K562 (cell line): ENCODE results near the gene MKNK2. TPM values are rescaled to one million over a fixed set of nuclear protein-coding genes. Genes with fewer than 3 reads are reported as not detected.
A peak's percentile ranks its signal among the peaks of the same experiment; 100 is the strongest.

ENCODE experiments used
- FOSL1 ChIP-seq: fragments of 200-800 bp; sonication (Bioruptor generic); conservative IDR thresholded peaks from 2 replicates; pipeline ENCODE4 v1.6.1; 2016; ENCODE audit warnings: missing genetic modification characterization, missing compliant biosample characterization
- HDAC2 ChIP-seq: fragments of 450-650 bp; IDR thresholded peaks from 2 replicates; pipeline ENCODE4 v1.6.1; 2016; ENCODE audit warnings: mild to moderate bottlenecking
- MAFG ChIP-seq: fragments of 450-650 bp; conservative IDR thresholded peaks from 2 replicates; pipeline ENCODE4 v1.6.1; 2016; ENCODE audit warnings: missing genetic modification characterization, missing compliant biosample characterization
- MCM5 ChIP-seq: fragments of 450-650 bp; IDR thresholded peaks from 2 replicates; pipeline ENCODE4 v1.6.1; 2016; ENCODE audit warnings: low read depth
- MGA ChIP-seq: fragments of 450-650 bp; IDR thresholded peaks from 2 replicates; pipeline ENCODE4 v1.6.1; 2016; ENCODE audit warnings: mild to moderate bottlenecking, moderate library complexity
- MXD1 ChIP-seq: fragments of 250-450 bp; sonication (Bioruptor Pico); IDR thresholded peaks from 2 replicates; pipeline ENCODE4 v1.8.0; 2021; ENCODE audit warnings: borderline replicate concordance, mild to moderate bottlenecking, moderate library complexity; ENCODE audit not compliant: poor library complexity, severe bottlenecking
- NFE2L1 ChIP-seq: fragments of 450-650 bp; IDR thresholded peaks from 2 replicates; pipeline ENCODE4 v1.6.1; 2016; ENCODE audit warnings: missing genetic modification characterization, low read depth, mild to moderate bottlenecking, missing compliant biosample characterization, moderate library complexity, borderline replicate concordance
- NR1H2 ChIP-seq: sonication (generic); formaldehyde crosslinking; IDR thresholded peaks from 2 replicates; pipeline ENCODE4 v1.4.0; 2020; ENCODE audit warnings: mild to moderate bottlenecking, missing genetic modification reagents
- NR4A1 ChIP-seq, 2 experiments: fragments of 250-450 bp in 1 of 2; fragments of 450-650 bp in 1 of 2; sonication (Bioruptor Pico) in 1 of 2; IDR thresholded peaks; 2 replicates each; pipeline versions ENCODE4 v1.4.0 to v1.6.1; 2016 to 2020; ENCODE audit warnings: mild to moderate bottlenecking in 2 of 2, missing compliant biosample characterization in 1 of 2, missing genetic modification characterization in 1 of 2, moderate library complexity in 1 of 2
- RFX1 ChIP-seq: fragments of 450-650 bp; IDR thresholded peaks from 2 replicates; pipeline ENCODE4 v1.6.1; 2016; ENCODE audit warnings: mild to moderate bottlenecking, moderate library complexity
- SAP30 ChIP-seq: fragments of 200-600 bp; sonication (generic); IDR thresholded peaks from 2 replicates; pipeline ENCODE4 v1.6.1; 2012; ENCODE audit warnings: borderline replicate concordance, low read depth, mild to moderate bottlenecking, moderate library complexity, low read length, control low read depth, inconsistent platforms; ENCODE audit not compliant: insufficient read depth, poor library complexity, severe bottlenecking
- SMAD4 ChIP-seq: fragments of 250-450 bp; sonication (Bioruptor Pico); conservative IDR thresholded peaks from 2 replicates; pipeline ENCODE4 v1.8.0; 2021; ENCODE audit warnings: inconsistent platforms, mild to moderate bottlenecking, moderate library complexity
- TOE1 ChIP-seq, 2 experiments: fragments of 450-650 bp in 1 of 2; sonication (generic) in 1 of 2; formaldehyde crosslinking in 1 of 2; IDR thresholded peaks; 2 replicates each; pipeline versions ENCODE4 v1.7.1 to v1.8.0; 2016 to 2022; ENCODE audit warnings: borderline replicate concordance in 2 of 2, mild to moderate bottlenecking in 2 of 2, antibody characterized with exemption in 1 of 2, inconsistent platforms in 1 of 2, low read depth in 1 of 2, missing genetic modification reagents in 1 of 2, moderate library complexity in 1 of 2
- U2AF1 ChIP-seq: fragments of 200-400 bp; formaldehyde crosslinking; optimal IDR thresholded peaks from 2 replicates; pipeline ENCODE3; 2017; ENCODE audit warnings: mild to moderate bottlenecking, low read depth, low read length, moderate library complexity
- polyA plus RNA-seq, 8 experiments: library from polyadenylated mRNA; depleted of rRNA in 4 of 8; stranded (reverse) in 5 of 8; unstranded in 3 of 8; fragments of >200 nt; fragmentation: Nextera tagmentation in 2 of 8; fragmentation: Illumina TruSeq in 1 of 8; extraction: Ambion mirVana in 2 of 8; extraction: Trizol in 1 of 8; gene quantifications; 2 replicates each; pipeline versions ENCODE4 v1.2.1 to v1.2.3, GENCODE V29; 2011 to 2014; ENCODE audit warnings: inconsistent platforms in 1 of 8, missing spikeins in 1 of 8
- total RNA-seq, 7 experiments: library from RNA; depleted of rRNA in 6 of 7; stranded (reverse); fragments of >200 nt in 6 of 7; fragmentation: Illumina TruSeq in 2 of 7; extraction: Trizol in 2 of 7; gene quantifications; 2 replicates each; pipeline versions ENCODE4 v1.2.1 to v1.2.3, GENCODE V29; 2011 to 2021; ENCODE audit warnings: low replicate concordance in 1 of 7

The MKNK2 gene
- total and polyA plus RNA-seq, 9 of the 15 experiments (the other 6 are each of a cell fraction or from before 2014, with no cell fraction given): 5.1 to 191 (median 51.9) TPM

DNA sequence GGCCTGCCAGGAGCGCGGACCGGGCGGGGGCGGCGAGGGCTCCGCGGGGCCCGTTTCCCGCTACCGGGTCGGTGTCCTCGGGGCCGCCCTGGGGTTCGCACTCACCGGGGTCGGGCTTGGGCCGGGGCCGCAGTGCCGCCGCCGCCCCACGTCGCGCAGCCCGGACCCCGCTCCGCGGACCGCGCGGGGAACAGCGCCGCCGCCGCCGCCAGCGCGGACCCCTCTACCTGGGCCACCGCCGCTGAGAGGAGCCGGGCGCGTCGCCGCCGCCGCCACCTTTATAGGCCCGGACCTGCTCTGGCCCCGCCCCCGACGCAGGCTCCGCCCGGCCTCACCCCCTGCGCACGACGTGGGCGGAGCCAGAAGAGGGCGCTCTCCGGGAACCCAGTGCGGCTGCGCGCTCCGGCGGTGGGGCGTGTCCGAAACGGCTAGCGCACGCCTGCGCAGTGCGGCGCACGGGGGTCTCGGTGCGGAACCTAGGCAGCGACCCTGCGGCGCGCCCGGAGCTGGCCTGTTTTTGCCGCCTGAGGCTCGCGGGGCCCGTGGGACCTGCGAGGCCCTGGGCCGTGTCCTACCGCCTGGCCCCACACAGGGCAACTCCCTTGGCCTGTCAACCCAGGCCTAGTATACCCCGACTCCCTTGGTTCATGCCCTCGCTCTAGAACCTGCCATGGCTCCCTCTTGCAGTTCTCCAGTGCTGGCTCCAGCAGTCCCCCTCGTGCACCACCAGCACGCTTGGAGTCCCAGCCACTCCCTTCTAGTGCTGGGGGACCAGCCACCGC lies at the start of gene MKNK2 (continued):
- TF ChIP-seq MGA (no peak), TOE1 (IDR thresholded peaks at IDR 0.05; ENCODE audit: borderline replicate concordance) (peak; percentile 32; the same call in 1 of the 2 replicates), TOE1 (CRISPR knock-in tag; IDR thresholded peaks at IDR 0.05; ENCODE audit: borderline replicate concordance, low read depth) (0 out of 2 replicates have a peak, but pooled peaks have one; percentile 71), MCM5 (no peak), NFE2L1 (no peak), FOSL1 (tag) (no peak; the same call in 1 of the 2 replicates), SMAD4 (CRISPR knock-in tag) (peak; percentile 81), U2AF1 (no peak), MAFG (no peak), SAP30 (peak; percentile 57), RFX1 (no peak), MXD1 (CRISPR knock-in tag) (no peak), NR4A1 (CRISPR knock-in tag; IDR thresholded peaks at IDR 0.05) (no peak), NR4A1 (tag; IDR thresholded peaks at IDR 0.05) (peak; percentile 78; the same call in 1 of the 2 replicates), HDAC2 (peak; percentile 98), NR1H2 (CRISPR knock-in tag) (peak; percentile 49; the same call in 1 of the 2 replicates)
